WERI-Rb-1 (cell line): ENCODE results near the gene VAMP4.
"Not testable (repeated sequence)": the region's sequence is repeated elsewhere in the genome, so short reads cannot be mapped to it uniquely, and the experiment has no call there.

Experiments used
- DNase-seq: peaks from one replicate; pipeline ENCODE4 v3.0.0-alpha.2; 2020
- H3K27ac ChIP-seq: fragments of 250-450 bp; sonication (Bioruptor Pico); 2 replicates; pipeline ENCODE4 v1.5.1; 2020; ENCODE audit warnings: mild to moderate bottlenecking, moderate library complexity
- H3K27me3 ChIP-seq: fragments of 250-450 bp; sonication (Bioruptor Pico); 2 replicates; pipeline ENCODE4 v1.5.1; 2021; ENCODE audit warnings: mild to moderate bottlenecking, low read depth, moderate library complexity; ENCODE audit not compliant: insufficient read depth, severe bottlenecking
- H3K36me3 ChIP-seq: fragments of 250-450 bp; sonication (Bioruptor Pico); 2 replicates; pipeline ENCODE4 v1.5.1; 2020; ENCODE audit warnings: mild to moderate bottlenecking, moderate library complexity
- H3K4me3 ChIP-seq: 2 replicates; pipeline ENCODE4 v1.5.1; 2011; ENCODE audit warnings: low read depth, mild to moderate bottlenecking, control low read depth, low read length
- H3K9me3 ChIP-seq: fragments of 250-450 bp; sonication (Bioruptor Pico); 2 replicates; pipeline ENCODE4 v1.5.1; 2021; ENCODE audit warnings: mild to moderate bottlenecking, moderate library complexity; ENCODE audit not compliant: severe bottlenecking
- CTCF ChIP-seq: IDR thresholded peaks from 2 replicates; pipeline ENCODE4 v1.5.1; 2011; ENCODE audit warnings: low read depth, mild to moderate bottlenecking, control low read depth, inconsistent platforms, low read length

Gene VAMP4

GRCh38 chr1:171740356-171740863 lies 1.5 kb downstream of the VAMP4 start:
- H3K4me3 ChIP-seq, result no peak overlapping the region
- H3K36me3 ChIP-seq, result peaks cover 18% of the 10 kb centered on the region
- no peak for TF ChIP-seq CTCF
- H3K27me3 ChIP-seq, result no peaks in the 10 kb centered on the region
- DNase-seq, result no peak
- no peak overlapping the region for H3K27ac ChIP-seq
- no peaks in the 10 kb centered on the region for H3K9me3 ChIP-seq

- no peak for TF ChIP-seq CTCF
- Histone ChIP-seq H3K36me3 (peaks cover 18% of the 10 kb centered on the region), H3K27me3 (no peaks in the 10 kb centered on the region), H3K27ac (no peak overlapping the region), H3K4me3 (no peak overlapping the region), H3K9me3 (no peaks in the 10 kb centered on the region)
- no peak for DNase-seq
Measured at GRCh38 chr1:171739656-171740055, 2.2 kb downstream of the VAMP4 start.

GRCh38 chr1:171738911-171739310 lies 3.0 kb downstream of the VAMP4 start:
- no peak overlapping the region for H3K27ac ChIP-seq
- H3K36me3 ChIP-seq, result peaks cover 18% of the 10 kb centered on the region
- no peaks in the 10 kb centered on the region for H3K9me3 ChIP-seq
- DNase-seq, result no peak
- no peaks in the 10 kb centered on the region for H3K27me3 ChIP-seq
- no peak overlapping the region for H3K4me3 ChIP-seq
- no peak for TF ChIP-seq CTCF

- Histone ChIP-seq H3K9me3 (no peaks in the 10 kb centered on the region), H3K36me3 (peaks cover 11% of the 10 kb centered on the region), H3K4me3 (no peak overlapping the region), H3K27ac (no peak overlapping the region), H3K27me3 (no peaks in the 10 kb centered on the region)
- no peak for TF ChIP-seq CTCF
- DNase-seq, result no peak
Measured at GRCh38 chr1:171736196-171736595, 5.7 kb downstream of the VAMP4 start.

GRCh38 chr1:171730052-171730451 lies 11.8 kb downstream of the VAMP4 start:
- TF ChIP-seq CTCF, result no peak
- no peak for DNase-seq
- H3K9me3 ChIP-seq, result no peaks in the 10 kb centered on the region

GRCh38 chr1:171727778-171728177 lies 14.1 kb downstream of the VAMP4 start:
- DNase-seq, result no peak
- Histone ChIP-seq H3K36me3 (peaks cover 4% of the 10 kb centered on the region), H3K4me3 (no peak overlapping the region), H3K27ac (no peak overlapping the region), H3K27me3 (no peaks in the 10 kb centered on the region), H3K9me3 (peaks cover 9% of the 10 kb centered on the region)
- no peak for TF ChIP-seq CTCF

More at GRCh38 chr1:171730052-171730451, 11.8 kb downstream of the VAMP4 start:
- Histone ChIP-seq H3K27me3 (no peaks in the 10 kb centered on the region), H3K36me3 (peaks cover 4% of the 10 kb centered on the region), H3K27ac (no peak overlapping the region), H3K4me3 (no peak overlapping the region)

GRCh38 chr1:171723180-171723579 lies 18.7 kb downstream of the VAMP4 start:
- H3K27me3 ChIP-seq, H3K4me3 ChIP-seq, DNase-seq, H3K27ac ChIP-seq, H3K9me3 ChIP-seq, H3K36me3 ChIP-seq: not testable (repeated sequence)
